Neural progenitor cell (in vitro differentiated cells): Measurements from ENCODE around the gene ARHGAP24. TPM values are rescaled to one million over a fixed set of nuclear protein-coding genes. Genes with fewer than 3 reads are reported as not detected.

Experiments used
- DNase-seq: peaks from one replicate; pipeline ENCODE4 v3.0.0-alpha.2; 2016; ENCODE audit warnings: low spot score
- H2AFZ ChIP-seq: fragments of 200-600 bp; sonication (generic); replicated peaks from 2 replicates; pipeline ENCODE4 v1.6.1; 2016; ENCODE audit warnings: antibody characterized with exemption
- H3F3A ChIP-seq: fragments of 200-600 bp; sonication (generic); 2 replicates; pipeline ENCODE4 v1.6.1; 2016; ENCODE audit warnings: antibody characterized with exemption, low read depth
- H3K27ac ChIP-seq: fragments of 200-600 bp; sonication (generic); 2 replicates; pipeline ENCODE4 v1.5.1; 2016; ENCODE audit warnings: mild to moderate bottlenecking
- H3K27me3 ChIP-seq: fragments of 200-600 bp; sonication (generic); 2 replicates; pipeline ENCODE4 v1.6.1; 2016; ENCODE audit warnings: mild to moderate bottlenecking, moderate library complexity
- H3K36me3 ChIP-seq: fragments of 200-600 bp; sonication (generic); 2 replicates; pipeline ENCODE4 v1.5.1; 2016
- H3K4me1 ChIP-seq: fragments of 200-600 bp; sonication (generic); 2 replicates; pipeline ENCODE4 v1.6.1; 2016; ENCODE audit warnings: mixed run types
- H3K4me2 ChIP-seq: fragments of 200-600 bp; sonication (generic); 2 replicates; pipeline ENCODE4 v1.6.1; 2016
- H3K4me3 ChIP-seq: fragments of 200-600 bp; sonication (generic); 2 replicates; pipeline ENCODE4 v1.5.1; 2016
- H3K79me2 ChIP-seq: fragments of 200-600 bp; sonication (generic); 2 replicates; pipeline ENCODE4 v1.6.1; 2016; ENCODE audit warnings: low read depth
- H3K9ac ChIP-seq: fragments of 200-600 bp; sonication (generic); 2 replicates; pipeline ENCODE4 v1.6.1; 2016
- H3K9me3 ChIP-seq: fragments of 200-600 bp; sonication (generic); 2 replicates; pipeline ENCODE4 v1.5.1; 2016; ENCODE audit warnings: low read depth
- H4K20me1 ChIP-seq: fragments of 200-600 bp; sonication (generic); 2 replicates; pipeline ENCODE4 v1.6.1; 2016; ENCODE audit warnings: low read depth
- H3K27ac Mint-ChIP-seq: 3 replicates; pipeline ENCODE4 v1.8.0; 2021; ENCODE audit warnings: mixed read lengths
- H3K27me3 Mint-ChIP-seq: 2 replicates; pipeline ENCODE4 v1.8.0; 2022; ENCODE audit warnings: low read depth, mild to moderate bottlenecking, inconsistent platforms, moderate library complexity, mixed read lengths; ENCODE audit not compliant: insufficient read depth
- H3K36me3 Mint-ChIP-seq: 3 replicates; pipeline ENCODE4 v1.8.0; 2021; ENCODE audit warnings: mixed read lengths
- H3K4me1 Mint-ChIP-seq: 3 replicates; pipeline ENCODE4 v1.8.0; 2021; ENCODE audit warnings: mixed read lengths
- H3K4me3 Mint-ChIP-seq: 3 replicates; pipeline ENCODE4 v1.8.0; 2021; ENCODE audit warnings: mild to moderate bottlenecking, moderate library complexity, mixed read lengths
- H3K9me3 Mint-ChIP-seq: 3 replicates; pipeline ENCODE4 v1.8.0; 2020; ENCODE audit warnings: mixed read lengths
- CTCF ChIP-seq: fragments of 200-600 bp; sonication (generic); IDR thresholded peaks from 2 replicates; pipeline ENCODE4 v1.5.1; 2017; ENCODE audit warnings: antibody characterized with exemption, mild to moderate bottlenecking
- EZH2 ChIP-seq: fragments of 200-600 bp; sonication (generic); IDR thresholded peaks from 2 replicates; pipeline ENCODE4 v1.6.1; 2017; ENCODE audit warnings: antibody characterized with exemption, mild to moderate bottlenecking, moderate library complexity
- EZH2phosphoT487 ChIP-seq: fragments of 200-600 bp; sonication (generic); IDR thresholded peaks from 2 replicates; pipeline ENCODE4 v1.6.1; 2017; ENCODE audit warnings: antibody characterized with exemption
- total RNA-seq: library from RNA; depleted of rRNA; stranded (reverse); fragments of >200 nt; gene quantifications from 2 replicates; pipeline ENCODE4 v1.2.3, GENCODE V29; 2015; ENCODE audit warnings: low replicate concordance

Gene ARHGAP24
- total RNA-seq, 1 donor from 2014 or later, result 2.2 TPM

- peaks cover 9% of the 10 kb centered on the region for H3F3A ChIP-seq
- H2AFZ ChIP-seq, result no peak overlapping the region
- no peak overlapping the region for H3K9ac ChIP-seq
- no peaks in the 10 kb centered on the region for H3K79me2 ChIP-seq
- peaks cover 17% of the 10 kb centered on the region for H3K4me1 ChIP-seq
- Mint-ChIP-seq H3K4me3 (no peak overlapping the region), H3K9me3 (no peaks in the 10 kb centered on the region), H3K27me3 (no peaks in the 10 kb centered on the region), H3K27ac (no peak overlapping the region), H3K4me1 (peaks cover 22% of the 10 kb centered on the region), H3K36me3 (no peaks in the 10 kb centered on the region)
- H4K20me1 ChIP-seq, result no peaks in the 10 kb centered on the region
- DNase-seq, result no peak
- no peaks in the 10 kb centered on the region for H3K9me3 ChIP-seq
- no peak for TF ChIP-seq CTCF
- TF ChIP-seq EZH2, result no peak
- TF ChIP-seq EZH2phosphoT487, result no peak
- H3K4me3 ChIP-seq, result no peak overlapping the region
- H3K36me3 ChIP-seq, result no peaks in the 10 kb centered on the region
- no peaks in the 10 kb centered on the region for H3K27me3 ChIP-seq
- H3K4me2 ChIP-seq, result no peak overlapping the region
- no peak overlapping the region for H3K27ac ChIP-seq
Measured at GRCh38 chr4:85865256-85865655, 390.3 kb downstream of the ARHGAP24 start.

- Histone ChIP-seq H3K27ac (no peak overlapping the region), H3K9me3 (no peaks in the 10 kb centered on the region), H3K36me3 (no peaks in the 10 kb centered on the region), H3K27me3 (no peaks in the 10 kb centered on the region), H3K4me1 (peaks cover 17% of the 10 kb centered on the region), H3F3A (peaks cover 9% of the 10 kb centered on the region), H4K20me1 (no peaks in the 10 kb centered on the region), H3K4me2 (no peak overlapping the region), H3K79me2 (no peaks in the 10 kb centered on the region), H3K9ac (no peak overlapping the region), H3K4me3 (no peak overlapping the region), H2AFZ (peak overlapping the region; percentile 86)
- no peaks in the 10 kb centered on the region for H3K27me3 Mint-ChIP-seq
- TF ChIP-seq EZH2, result no peak
- no peak for TF ChIP-seq CTCF
- no peak for TF ChIP-seq EZH2phosphoT487
- no peak overlapping the region for H3K27ac Mint-ChIP-seq
- peaks cover 22% of the 10 kb centered on the region for H3K4me1 Mint-ChIP-seq
- DNase-seq, result no peak
- no peaks in the 10 kb centered on the region for H3K9me3 Mint-ChIP-seq
- no peak overlapping the region for H3K4me3 Mint-ChIP-seq
- no peaks in the 10 kb centered on the region for H3K36me3 Mint-ChIP-seq
Measured at GRCh38 chr4:85866508-85866907, 391.6 kb downstream of the ARHGAP24 start.

GRCh38 chr4:85867271-85867670 is 392.3 kb downstream of the ARHGAP24 start:
- H2AFZ ChIP-seq, result no peak overlapping the region
- Mint-ChIP-seq H3K4me1 (peaks cover 22% of the 10 kb centered on the region), H3K9me3 (no peaks in the 10 kb centered on the region), H3K27ac (no peak overlapping the region), H3K36me3 (no peaks in the 10 kb centered on the region), H3K4me3 (no peak overlapping the region), H3K27me3 (no peaks in the 10 kb centered on the region)
- H3K36me3 ChIP-seq, result no peaks in the 10 kb centered on the region
- H3K9ac ChIP-seq, result no peak overlapping the region
- no peaks in the 10 kb centered on the region for H4K20me1 ChIP-seq
- H3K27ac ChIP-seq, result no peak overlapping the region
- H3K4me1 ChIP-seq, result peaks cover 17% of the 10 kb centered on the region
- H3K9me3 ChIP-seq, result no peaks in the 10 kb centered on the region
- H3K4me3 ChIP-seq, result no peak overlapping the region
- no peaks in the 10 kb centered on the region for H3K79me2 ChIP-seq
- peaks cover 9% of the 10 kb centered on the region for H3F3A ChIP-seq
- TF ChIP-seq EZH2 (no peak), EZH2phosphoT487 (no peak), CTCF (no peak)
- no peak overlapping the region for H3K4me2 ChIP-seq
- DNase-seq, result no peak
- H3K27me3 ChIP-seq, result no peaks in the 10 kb centered on the region
